ENCODE results near the gene TXNDC11. TPM values are rescaled to one million over a fixed set of nuclear protein-coding genes. Genes with fewer than 3 reads are reported as not detected.
A peak's percentile ranks its signal among the peaks of the same experiment; 100 is the strongest.

The TXNDC11 gene
- total RNA-seq, 1 donor from 2014 or later, result 52.7 TPM

GRCh38 chr16:11707679-11708197, 34.9 kb downstream of the TXNDC11 start:
- no peaks in the 10 kb centered on the region for H3K9me3 Mint-ChIP-seq
- DNase-seq (ENCODE audit: low spot score), result no peak
- H3K36me3 Mint-ChIP-seq (ENCODE audit: low read depth), result peaks cover 31% of the 10 kb centered on the region
- H3K27me3 Mint-ChIP-seq (ENCODE audit: insufficient read depth), result no peaks in the 10 kb centered on the region
- intact Hi-C loops (cut with micrococcal nuclease), result no loop called here
- H3K27ac Mint-ChIP-seq, result no peak overlapping the region
- peaks cover 10% of the 10 kb centered on the region for H3K4me1 Mint-ChIP-seq (ENCODE audit: low read depth)
- H3K4me3 Mint-ChIP-seq, result no peak overlapping the region

DNA sequence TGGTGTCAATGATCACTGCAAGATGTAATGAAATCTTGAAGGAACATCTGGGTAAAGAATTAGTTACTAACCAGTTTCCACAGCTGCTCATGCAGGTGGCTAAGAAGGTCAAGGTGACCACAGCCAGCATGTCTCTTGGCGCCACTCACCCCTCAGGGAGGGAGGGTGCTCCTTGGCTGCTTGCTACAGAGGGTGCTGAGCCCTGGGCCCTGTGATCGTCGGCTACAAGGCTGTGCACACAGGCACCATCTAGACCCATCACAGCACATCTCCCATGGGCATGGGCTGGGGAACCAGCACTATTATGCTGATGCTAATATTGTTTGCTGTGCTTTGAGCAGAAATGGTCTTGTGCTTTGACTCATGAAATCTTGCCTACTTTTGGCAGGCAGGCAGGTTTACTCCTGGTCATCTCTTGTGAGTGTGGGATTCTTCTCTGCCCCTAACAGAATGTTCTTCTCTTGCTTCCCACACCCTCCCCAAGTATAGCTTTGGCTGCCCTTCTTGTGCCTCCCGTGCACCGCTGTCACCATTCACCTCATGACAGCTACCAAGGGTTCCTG, 36.4 kb downstream of the TXNDC11 start:
- Mint-ChIP-seq H3K9me3 (no peaks in the 10 kb centered on the region), H3K27ac (no peak overlapping the region), H3K27me3 (ENCODE audit: insufficient read depth) (no peaks in the 10 kb centered on the region), H3K4me1 (ENCODE audit: low read depth) (peaks cover 9% of the 10 kb centered on the region), H3K36me3 (ENCODE audit: low read depth) (peaks cover 39% of the 10 kb centered on the region), H3K4me3 (no peak overlapping the region)
- no peak for DNase-seq (ENCODE audit: low spot score)
- intact Hi-C loops (cut with micrococcal nuclease), result no loop called here

DNA sequence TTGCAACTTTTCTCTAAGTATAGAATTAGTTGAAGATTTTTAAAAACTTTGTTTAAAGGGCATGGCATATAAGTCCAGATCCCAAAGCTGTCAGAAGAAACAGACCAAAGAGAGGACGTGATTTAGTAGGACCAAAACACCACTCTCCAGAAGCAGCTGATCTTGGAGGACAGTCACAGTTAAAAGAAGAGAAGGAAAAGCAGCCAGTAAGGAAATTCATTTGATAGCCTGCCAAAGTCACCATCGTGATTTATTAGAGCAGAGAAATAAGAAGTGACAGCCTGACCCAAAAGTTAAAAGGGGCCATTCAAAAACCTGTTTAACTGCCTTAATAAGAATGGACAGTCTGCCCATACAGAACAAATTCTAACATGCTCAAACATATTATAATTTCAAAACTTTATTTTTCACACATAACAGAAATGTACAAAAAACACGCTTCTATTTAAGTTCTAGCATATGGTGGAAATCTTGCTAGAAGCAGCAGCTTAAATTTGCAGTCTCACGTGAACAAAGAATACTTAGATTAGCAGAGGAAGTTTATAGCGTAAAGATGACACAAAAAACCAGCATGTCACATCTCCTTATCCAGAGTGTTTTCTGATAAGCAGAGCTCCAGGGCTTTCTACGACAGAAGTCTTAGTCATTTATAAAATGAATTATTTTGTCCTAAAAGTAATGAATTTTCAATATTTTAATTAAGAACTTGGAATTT, 37.2 kb downstream of the TXNDC11 start:
- DNase-seq (ENCODE audit: low spot score), result no peak
- Mint-ChIP-seq H3K9me3 (no peaks in the 10 kb centered on the region), H3K4me3 (no peak overlapping the region), H3K4me1 (ENCODE audit: low read depth) (peaks cover 14% of the 10 kb centered on the region), H3K27ac (no peak overlapping the region), H3K36me3 (ENCODE audit: low read depth) (peaks cover 42% of the 10 kb centered on the region), H3K27me3 (ENCODE audit: insufficient read depth) (no peaks in the 10 kb centered on the region)
- intact Hi-C loops (cut with micrococcal nuclease), result no loop called here

DNA sequence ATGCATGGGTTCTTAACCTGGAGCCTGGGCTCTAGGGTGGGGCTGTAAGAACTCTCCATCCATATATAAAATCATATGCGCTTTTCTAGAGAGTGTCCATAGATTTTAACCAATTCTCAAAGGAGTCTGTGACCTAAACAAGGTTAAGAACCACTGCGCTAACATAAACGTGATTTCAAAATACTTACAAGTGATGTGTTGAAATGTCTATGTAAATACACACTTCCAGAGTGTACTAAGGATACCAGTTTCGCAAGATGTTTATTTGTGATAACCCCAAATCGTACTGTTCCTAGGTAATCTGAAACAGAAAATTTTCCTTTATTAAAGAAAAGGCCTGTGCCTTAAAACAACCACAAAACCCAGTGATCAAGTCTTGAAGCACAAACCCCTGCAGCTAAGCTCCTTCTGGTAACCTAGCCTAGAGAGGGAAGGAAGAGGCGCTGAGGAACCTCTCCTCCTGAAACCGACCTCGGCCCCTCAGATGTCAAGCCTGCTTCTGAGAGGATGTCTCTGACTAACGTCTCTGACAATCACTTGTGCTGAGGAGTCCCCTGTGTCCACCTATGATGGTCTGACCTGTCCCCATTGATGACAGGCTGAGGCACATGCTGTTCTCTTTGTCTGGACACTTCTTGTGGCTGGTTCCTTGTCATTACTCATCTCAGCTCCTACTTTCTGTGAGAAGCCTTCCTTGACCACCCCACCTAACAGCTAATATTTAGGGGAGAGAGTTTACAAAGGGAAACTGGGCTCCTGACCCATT, 42.2 kb downstream of the TXNDC11 start:
- no peak for DNase-seq (ENCODE audit: low spot score)
- Mint-ChIP-seq H3K9me3 (no peaks in the 10 kb centered on the region), H3K4me3 (no peak overlapping the region), H3K27me3 (ENCODE audit: insufficient read depth) (no peaks in the 10 kb centered on the region), H3K4me1 (ENCODE audit: low read depth) (peaks cover 55% of the 10 kb centered on the region), H3K27ac (no peak overlapping the region), H3K36me3 (ENCODE audit: low read depth) (peaks cover 60% of the 10 kb centered on the region)
- intact Hi-C loops (cut with micrococcal nuclease), result no loop called here

DNA sequence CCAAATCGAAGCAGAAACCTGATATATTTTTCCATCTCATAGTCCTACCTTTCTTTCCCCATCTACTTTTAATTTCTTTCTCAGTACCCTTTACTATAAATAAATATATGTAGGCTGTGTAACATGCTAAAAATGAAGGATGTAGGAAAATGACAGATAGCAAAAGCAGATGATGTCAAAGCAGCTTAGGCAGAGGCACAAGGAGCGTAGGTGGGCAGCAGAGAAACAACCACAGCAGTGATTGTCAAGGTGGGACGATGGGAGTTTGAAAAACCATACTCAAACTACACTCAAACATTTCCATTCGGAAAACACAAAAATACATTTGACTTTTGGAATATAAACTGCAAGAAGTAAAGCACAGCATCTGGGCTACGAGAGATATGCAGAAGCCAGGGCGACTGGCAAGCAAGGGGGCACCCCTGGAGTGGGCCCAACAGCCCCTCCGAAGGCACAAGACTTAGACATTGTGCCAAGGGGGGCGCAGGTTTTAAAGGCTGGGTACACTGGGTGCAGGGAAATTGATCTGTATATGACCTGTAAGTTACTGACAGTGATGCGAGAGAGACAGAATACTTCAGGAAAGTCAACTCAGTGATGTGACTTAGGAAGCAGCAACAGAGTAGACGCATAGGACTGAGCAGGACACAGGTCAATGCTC, 43.3 kb downstream of the TXNDC11 start:
- Mint-ChIP-seq H3K4me3 (no peak overlapping the region), H3K4me1 (ENCODE audit: low read depth) (peaks cover 52% of the 10 kb centered on the region), H3K27ac (peak overlapping the region; percentile 6), H3K36me3 (ENCODE audit: low read depth) (peaks cover 67% of the 10 kb centered on the region), H3K27me3 (ENCODE audit: insufficient read depth) (no peaks in the 10 kb centered on the region), H3K9me3 (no peaks in the 10 kb centered on the region)
- intact Hi-C loops (cut with micrococcal nuclease), result no loop called here
- DNase-seq (ENCODE audit: low spot score), result no peak

DNA sequence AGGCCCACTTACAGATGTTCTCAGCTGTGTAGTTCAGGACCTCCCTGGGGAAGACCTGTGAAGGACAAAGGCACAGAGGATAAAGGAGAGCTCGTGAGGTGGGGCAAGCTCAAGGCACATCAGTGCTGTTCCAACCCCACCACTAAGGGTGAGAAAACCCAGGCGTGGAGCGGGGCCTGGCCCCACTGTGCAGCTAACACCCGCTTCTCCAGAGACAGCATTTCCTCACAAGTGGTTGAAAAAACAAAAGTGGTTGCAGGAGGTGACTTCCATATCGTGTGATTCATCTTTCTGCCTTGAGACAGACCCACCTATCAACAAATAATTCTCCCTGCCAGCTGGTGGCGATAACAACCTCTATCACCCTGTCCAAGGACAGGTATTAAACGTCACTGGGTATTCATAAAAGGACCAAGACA, 44.4 kb downstream of the TXNDC11 start:
- peak overlapping the region; percentile 74 for H3K27ac Mint-ChIP-seq
- no peaks in the 10 kb centered on the region for H3K27me3 Mint-ChIP-seq (ENCODE audit: insufficient read depth)
- DNase-seq (ENCODE audit: low spot score), result no peak
- H3K4me1 Mint-ChIP-seq (ENCODE audit: low read depth), result peaks cover 51% of the 10 kb centered on the region
- intact Hi-C loops (cut with micrococcal nuclease), result no loop called here
- H3K9me3 Mint-ChIP-seq, result no peaks in the 10 kb centered on the region
- H3K4me3 Mint-ChIP-seq, result no peak overlapping the region
- peaks cover 62% of the 10 kb centered on the region for H3K36me3 Mint-ChIP-seq (ENCODE audit: low read depth)

- Mint-ChIP-seq H3K4me1 (ENCODE audit: low read depth) (peaks cover 51% of the 10 kb centered on the region), H3K27ac (peak overlapping the region; percentile 74), H3K36me3 (ENCODE audit: low read depth) (peaks cover 58% of the 10 kb centered on the region), H3K27me3 (ENCODE audit: insufficient read depth) (no peaks in the 10 kb centered on the region), H3K9me3 (no peaks in the 10 kb centered on the region), H3K4me3 (no peak overlapping the region)
- DNase-seq (ENCODE audit: low spot score), result no peak
- intact Hi-C loops (cut with micrococcal nuclease), result no loop called here
Observed at GRCh38 chr16:11697319-11697718, 45.3 kb downstream of the TXNDC11 start.

DNA sequence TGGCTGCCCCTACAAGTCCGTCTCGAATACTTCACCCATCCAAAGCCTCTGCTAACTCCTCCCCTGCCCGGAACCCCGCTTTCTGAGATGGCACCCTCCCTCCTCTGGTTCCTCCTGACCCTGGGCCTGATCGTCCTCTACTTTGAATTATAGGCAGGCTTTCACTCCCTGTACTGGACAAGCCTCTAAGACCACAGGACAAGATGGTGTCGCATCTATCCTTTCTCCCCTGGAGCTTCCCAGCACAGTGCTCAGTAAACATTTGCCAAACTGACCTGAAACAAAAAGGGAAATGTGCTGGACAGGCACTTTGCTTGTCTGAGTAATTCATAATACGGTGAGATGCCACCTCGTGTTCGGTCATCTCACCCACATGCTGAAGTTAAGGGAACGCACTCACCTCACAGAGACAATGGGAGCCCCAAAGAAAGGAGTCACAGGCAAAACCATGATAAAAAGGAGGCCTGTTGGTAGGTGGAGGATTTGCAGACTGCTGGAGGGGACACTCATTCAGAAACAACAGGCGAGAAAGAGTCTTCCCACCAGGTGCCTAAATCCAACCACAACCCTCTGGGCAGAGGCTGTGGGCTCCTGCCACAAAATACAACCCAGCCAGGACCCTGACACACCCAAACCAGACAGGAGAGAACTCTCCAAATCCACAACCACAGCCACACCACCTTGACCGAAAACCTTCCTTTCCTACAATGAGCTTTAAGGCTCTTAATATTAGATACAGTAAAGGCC, 46.2 kb downstream of the TXNDC11 start:
- Mint-ChIP-seq H3K9me3 (no peaks in the 10 kb centered on the region), H3K4me3 (no peak overlapping the region), H3K27me3 (ENCODE audit: insufficient read depth) (no peaks in the 10 kb centered on the region), H3K27ac (peak overlapping the region; percentile 52), H3K36me3 (ENCODE audit: low read depth) (peaks cover 61% of the 10 kb centered on the region), H3K4me1 (ENCODE audit: low read depth) (peaks cover 47% of the 10 kb centered on the region)
- DNase-seq (ENCODE audit: low spot score), result no peak
- intact Hi-C loops (cut with micrococcal nuclease), result no loop called here

DNA sequence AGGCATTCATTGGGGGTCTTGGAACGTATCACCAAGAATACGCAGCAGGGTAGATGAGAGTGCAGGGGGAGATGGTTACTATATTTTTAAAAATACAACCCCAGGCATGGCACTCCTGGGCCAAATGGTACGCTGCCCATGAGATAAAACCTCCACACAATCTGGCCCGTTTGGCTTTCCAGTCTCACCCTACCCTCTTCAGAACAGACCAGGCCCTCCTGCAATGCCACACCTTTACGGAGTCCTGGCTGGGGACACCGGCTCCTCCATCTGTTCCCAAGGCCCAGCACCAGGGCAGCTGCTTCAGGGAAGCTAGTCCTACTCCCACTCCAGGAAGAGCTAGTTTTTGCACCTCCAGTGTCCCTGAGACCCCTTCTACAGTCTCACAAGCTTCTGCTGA, 50.0 kb downstream of the TXNDC11 start:
- Mint-ChIP-seq H3K27ac (no peak overlapping the region), H3K9me3 (no peaks in the 10 kb centered on the region), H3K36me3 (ENCODE audit: low read depth) (peaks cover 57% of the 10 kb centered on the region), H3K4me1 (ENCODE audit: low read depth) (peaks cover 35% of the 10 kb centered on the region), H3K27me3 (ENCODE audit: insufficient read depth) (no peaks in the 10 kb centered on the region), H3K4me3 (no peak overlapping the region)
- intact Hi-C loops (cut with micrococcal nuclease), result no loop called here
- DNase-seq (ENCODE audit: low spot score), result no peak

DNA sequence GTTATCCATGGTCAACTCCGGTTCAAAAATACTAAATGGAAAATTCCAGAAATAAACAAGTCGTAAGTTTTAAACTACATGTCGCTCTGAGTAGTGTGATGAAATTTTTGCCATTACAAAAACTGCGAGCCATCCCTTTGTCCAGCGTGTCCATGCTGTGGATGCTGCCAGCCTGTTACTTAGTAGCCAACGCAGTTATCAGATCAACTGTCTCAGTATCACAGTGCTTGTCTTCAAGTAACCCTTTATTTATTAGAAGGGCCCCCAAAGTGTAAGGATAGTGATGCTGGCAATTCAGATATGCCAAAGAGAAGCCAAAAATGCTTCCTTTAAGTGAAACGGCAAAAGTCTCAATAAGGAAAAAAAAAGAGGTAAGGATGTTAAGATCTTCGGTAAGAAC, 50.5 kb downstream of the TXNDC11 start:
- no peak overlapping the region for H3K27ac Mint-ChIP-seq
- peaks cover 58% of the 10 kb centered on the region for H3K36me3 Mint-ChIP-seq (ENCODE audit: low read depth)
- DNase-seq (ENCODE audit: low spot score), result no peak
- H3K4me1 Mint-ChIP-seq (ENCODE audit: low read depth), result peaks cover 32% of the 10 kb centered on the region
- H3K9me3 Mint-ChIP-seq, result no peaks in the 10 kb centered on the region
- H3K4me3 Mint-ChIP-seq, result no peak overlapping the region
- intact Hi-C loops (cut with micrococcal nuclease), result no loop called here
- H3K27me3 Mint-ChIP-seq (ENCODE audit: insufficient read depth), result no peaks in the 10 kb centered on the region

DNA sequence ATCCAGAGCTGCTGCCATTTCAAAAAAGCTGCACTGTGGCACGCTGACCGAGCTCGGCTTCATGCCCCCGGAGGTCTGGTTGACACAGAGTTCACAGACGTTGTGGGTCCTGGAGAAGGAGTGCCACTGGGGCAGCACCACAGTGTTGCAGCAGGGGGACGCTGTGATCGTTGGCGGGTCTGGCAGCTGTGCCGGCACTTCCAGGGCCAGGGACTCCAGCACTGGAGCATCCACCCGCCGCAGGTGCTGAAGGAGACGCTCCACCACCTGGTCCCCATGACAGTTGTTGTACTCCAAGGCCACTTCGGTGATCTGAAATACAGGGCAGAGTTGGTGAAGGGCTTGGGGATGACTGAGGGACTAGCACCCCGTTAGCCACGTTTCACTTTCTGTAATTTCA, 50.9 kb downstream of the TXNDC11 start:
- Mint-ChIP-seq H3K4me1 (ENCODE audit: low read depth) (peaks cover 28% of the 10 kb centered on the region), H3K27me3 (ENCODE audit: insufficient read depth) (no peaks in the 10 kb centered on the region), H3K36me3 (ENCODE audit: low read depth) (peaks cover 59% of the 10 kb centered on the region), H3K4me3 (no peak overlapping the region), H3K9me3 (no peaks in the 10 kb centered on the region), H3K27ac (no peak overlapping the region)
- DNase-seq (ENCODE audit: low spot score), result no peak
- intact Hi-C loops (cut with micrococcal nuclease), result no loop called here

DNA sequence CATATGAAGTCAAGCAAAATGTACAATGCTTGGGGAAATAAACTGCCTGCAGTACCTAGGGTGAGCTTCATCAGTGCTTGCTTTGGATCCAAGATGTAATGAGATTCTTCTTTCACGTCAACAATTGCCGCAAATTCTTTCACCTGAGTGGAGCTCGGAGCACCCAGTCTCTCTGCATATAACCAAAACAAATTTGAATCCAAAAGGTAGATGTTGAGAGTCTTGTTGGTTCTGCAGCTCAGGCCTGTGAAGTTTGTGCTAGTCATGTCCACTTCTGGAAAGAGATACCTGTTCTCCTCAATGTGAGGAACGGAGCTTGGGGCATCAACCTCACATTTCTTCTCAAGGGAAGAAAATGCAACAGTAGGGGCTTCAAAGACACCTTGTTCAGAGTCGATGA, 51.4 kb downstream of the TXNDC11 start:
- Mint-ChIP-seq H3K4me3 (no peak overlapping the region), H3K27ac (no peak overlapping the region), H3K4me1 (ENCODE audit: low read depth) (peaks cover 22% of the 10 kb centered on the region), H3K36me3 (ENCODE audit: low read depth) (peaks cover 58% of the 10 kb centered on the region), H3K27me3 (ENCODE audit: insufficient read depth) (no peaks in the 10 kb centered on the region), H3K9me3 (no peaks in the 10 kb centered on the region)
- intact Hi-C loops (cut with micrococcal nuclease), result no loop called here
- DNase-seq (ENCODE audit: low spot score), result no peak
